Heart left ventricle (tissue), 16 donors: Measurements from ENCODE around the gene C7orf25. TPM values are rescaled to one million over a fixed set of nuclear protein-coding genes. Genes with fewer than 3 reads are reported as not detected.

Source experiments
- ATAC-seq, 4 donors: fragments of 200-7000 bp; cut with Tn5 transposase; one replicate each; pipeline ENCODE4 v1.9.1; 2020 to 2022; ENCODE audit warnings: moderate library complexity in 4 of 4, mild to moderate bottlenecking in 3 of 4, moderate number of reproducible peaks in 1 of 4
- DNase-seq, 5 donors: peaks; one replicate each; pipeline ENCODE4 v3.0.0-alpha.2; 2020
- H3K27ac ChIP-seq, 12 donors: fragments of 200-600 bp; sonication (generic) in 4 of 12; one replicate each; pipeline versions ENCODE4 v1.5.0 to v1.8.0; 2016 to 2022; ENCODE audit warnings: mild to moderate bottlenecking in 2 of 12
- H3K27me3 ChIP-seq, 9 donors: fragments of 200-600 bp; sonication (generic) in 2 of 9; one replicate each; pipeline versions ENCODE4 v1.5.1 to v1.8.0; 2016 to 2022; ENCODE audit warnings: mild to moderate bottlenecking in 3 of 9
- H3K36me3 ChIP-seq, 9 donors: fragments of 200-600 bp; sonication (generic) in 2 of 9; one replicate each; pipeline versions ENCODE4 v1.5.0 to v1.8.0; 2018 to 2022; ENCODE audit warnings: mild to moderate bottlenecking in 2 of 9
- H3K4me1 ChIP-seq, 12 donors: fragments of 200-600 bp; sonication (generic) in 4 of 12; one replicate each; pipeline versions ENCODE4 v1.5.0 to v1.8.0; 2016 to 2022; ENCODE audit warnings: mild to moderate bottlenecking in 3 of 12
- H3K4me3 ChIP-seq, 12 donors: fragments of 200-600 bp; sonication (generic) in 4 of 12; one replicate each; pipeline versions ENCODE4 v1.5.0 to v1.8.0; 2017 to 2022; ENCODE audit warnings: mild to moderate bottlenecking in 9 of 12, moderate library complexity in 4 of 12
- H3K9me3 ChIP-seq, 12 donors: fragments of 200-600 bp; sonication (generic) in 4 of 12; one replicate each; pipeline versions ENCODE4 v1.5.0 to v1.8.0; 2016 to 2022; ENCODE audit warnings: mild to moderate bottlenecking in 1 of 12
- POLR2A ChIP-seq, 2 donors: fragments of 450-650 bp; IDR thresholded peaks; one replicate each; pipeline ENCODE4 v1.6.1; 2017; ENCODE audit warnings: antibody characterized with exemption in 2 of 2, mild to moderate bottlenecking in 2 of 2, moderate library complexity in 2 of 2
- WGBS, 4 donors: extraction: QIAGEN DNeasy Blood & Tissue Kit in 2 of 4; methylation state at CpG; one replicate each; pipeline versions ENCODE4 v1.1.5 to v1.1.7; 2013 to 2018; 5-methylcytosine and 5-hydroxymethylcytosine counted together
- intact Hi-C, 10 donors: fragments of 100-400 bp; cut with DNase I; formaldehyde crosslinking; loops; one replicate each; pipeline versions ENCODE4 v1.11.1 to v1.14.2; 2022
- polyA plus RNA-seq, 2 donors: library from polyadenylated mRNA; stranded (reverse); fragments of 200-250 nt; gene quantifications; one replicate each; pipeline ENCODE4 v1.2.3, GENCODE V29; 2013
- total RNA-seq, 9 donors: library from RNA; depleted of rRNA in 2 of 9; stranded (reverse); fragments of >200 nt in 2 of 9; fragmentation: NEBNext Ultra II Directional in 3 of 9; extraction: Animal tissue kit (Norgen Biotek cat#: 25700) in 3 of 9; gene quantifications; one replicate each; pipeline versions ENCODE4 v1.1.0 to v1.2.4, GENCODE V29; 2016 to 2023
- TF ChIP-seq, protein P1 (sequence below), 12 donors: fragments of 200-600 bp; sonication (generic) in 4 of 12; IDR thresholded peaks; one replicate each; pipeline versions ENCODE4 v1.5.0 to v1.8.0; 2018 to 2022; ENCODE audit warnings: antibody characterized with exemption in 12 of 12, mild to moderate bottlenecking in 5 of 12
- donor health status: ischemic (EF 13 %, LVEDD 7.1; RV severe dilation, severe dysfunction).
- donor health status: healthy with polysubstance abuse.
- donor health status: DM: no; HTN: yes; CAD: no.
- donor health status: DM: no; HTN: no; CAD: no.
- donor health status: ischemic (EF 25% LVEDD 6.9; RV normal size, moderate dysfunction).
- donor health status: ischemic (EF 25% LVEDD 5.7; RV mildly dilated, moderate dysfunction).
- donor health status: healthy.
- donor health status: DM: yes; HTN: yes; CAD: no.
- donor health status: ischemic (EF 35%, LVEDD 5.7; RV mildly dilated, moderate dysfunction).
- donor health status: nonischemic (EF 11% LVEDD 7.7; RV severe dilation, severe dysfunction).
- donor health status: DM: yes; HTN: yes; CAD: no.
- donor health status: PGD.
- donor health status: ischemic (EF 29% LVEDD 5.4; RV normal size, mild dysfunction).
- donor health status: nonischemic (EF 23%, LVEDD 6.1; RV moderate dilation, normal function).

C7orf25 gene
- total and polyA plus RNA-seq, 11 donors = 1.8 to 9.1 (median 4.9) TPM

DNA sequence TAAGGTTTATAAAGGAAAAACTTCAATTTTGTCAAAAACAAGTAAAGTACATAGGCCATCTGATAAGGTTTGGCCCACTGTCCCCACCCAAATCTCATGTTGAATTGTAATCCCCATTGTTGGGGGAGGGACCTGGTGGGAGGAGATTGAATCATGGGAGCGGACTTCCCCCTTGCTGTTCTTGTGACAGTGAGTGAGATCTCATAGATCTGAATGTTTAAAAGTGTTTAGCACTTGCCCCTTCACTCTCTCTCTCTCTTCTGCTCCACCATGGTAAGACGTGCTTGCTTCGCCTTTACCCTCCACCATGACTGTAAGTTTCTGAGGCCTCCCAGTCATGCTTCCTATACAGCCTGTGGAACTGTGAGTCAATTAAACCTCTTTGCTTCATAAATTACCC lies 38.5 kb upstream of the C7orf25 start:
- DNase-seq (no peak), ATAC-seq (no peak)
- Histone ChIP-seq H3K9me3 (no peaks in the 10 kb centered on the region), H3K4me3 (no peak overlapping the region), H3K36me3 (no peaks in the 10 kb centered on the region), H3K27me3 (no peaks in the 10 kb centered on the region), H3K27ac (no peak overlapping the region), H3K4me1 (no peaks in the 10 kb centered on the region)
- TF ChIP-seq, protein P1, sequence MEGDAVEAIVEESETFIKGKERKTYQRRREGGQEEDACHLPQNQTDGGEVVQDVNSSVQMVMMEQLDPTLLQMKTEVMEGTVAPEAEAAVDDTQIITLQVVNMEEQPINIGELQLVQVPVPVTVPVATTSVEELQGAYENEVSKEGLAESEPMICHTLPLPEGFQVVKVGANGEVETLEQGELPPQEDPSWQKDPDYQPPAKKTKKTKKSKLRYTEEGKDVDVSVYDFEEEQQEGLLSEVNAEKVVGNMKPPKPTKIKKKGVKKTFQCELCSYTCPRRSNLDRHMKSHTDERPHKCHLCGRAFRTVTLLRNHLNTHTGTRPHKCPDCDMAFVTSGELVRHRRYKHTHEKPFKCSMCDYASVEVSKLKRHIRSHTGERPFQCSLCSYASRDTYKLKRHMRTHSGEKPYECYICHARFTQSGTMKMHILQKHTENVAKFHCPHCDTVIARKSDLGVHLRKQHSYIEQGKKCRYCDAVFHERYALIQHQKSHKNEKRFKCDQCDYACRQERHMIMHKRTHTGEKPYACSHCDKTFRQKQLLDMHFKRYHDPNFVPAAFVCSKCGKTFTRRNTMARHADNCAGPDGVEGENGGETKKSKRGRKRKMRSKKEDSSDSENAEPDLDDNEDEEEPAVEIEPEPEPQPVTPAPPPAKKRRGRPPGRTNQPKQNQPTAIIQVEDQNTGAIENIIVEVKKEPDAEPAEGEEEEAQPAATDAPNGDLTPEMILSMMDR (IDR thresholded peaks at IDR 0.05) = no peak
- no peak for TF ChIP-seq POLR2A (IDR thresholded peaks at IDR 0.05)
- intact Hi-C loops = no loop called here
- WGBS, 4 donors = 57 to 82% (median 59%) methylated on average over 3 of the region's 3 CpGs

GRCh38 chr7:42947521-42947920 lies 35.7 kb upstream of the C7orf25 start:
- ATAC-seq (no peak), DNase-seq (no peak)
- TF ChIP-seq POLR2A (IDR thresholded peaks at IDR 0.05) = no peak
- TF ChIP-seq, protein P1 (IDR thresholded peaks at IDR 0.05) = no peak
- Histone ChIP-seq H3K27me3 (no peaks in the 10 kb centered on the region), H3K9me3 (no peaks in the 10 kb centered on the region), H3K36me3 (no peaks in the 10 kb centered on the region), H3K4me3 (no peak overlapping the region), H3K4me1 (no peaks in the 10 kb centered on the region), H3K27ac (no peak overlapping the region)
- intact Hi-C loops = loop anchor here in 4 of 10 donors (10.0 kb wide), 5 partner anchors 157 to 887 kb away; partner anchors contain the start of genes COA1 (in 1 of the 4) and HECW1 (in 1 of the 4)
- 74 to 81% (median 77%) methylated on average over 2 of the region's 2 CpGs for WGBS, 4 donors

GRCh38 chr7:42946627-42946950 lies 34.7 kb upstream of the C7orf25 start:
- no peak overlapping the region for H3K4me3 ChIP-seq
- intact Hi-C loops = loop anchor here in 4 of 10 donors (10.0 kb wide), 5 partner anchors 158 to 888 kb away; partner anchors contain the start of genes COA1 (in 1 of the 4) and HECW1 (in 1 of the 4)
- no peak for ATAC-seq
- H3K27me3 ChIP-seq = no peaks in the 10 kb centered on the region
- H3K36me3 ChIP-seq = no peaks in the 10 kb centered on the region
- H3K9me3 ChIP-seq = no peaks in the 10 kb centered on the region
- no peaks in the 10 kb centered on the region for H3K4me1 ChIP-seq
- WGBS, 4 donors = 89 to 94% (median 93%) methylated on average over 2 of the region's 2 CpGs
- no peak for DNase-seq
- no peak overlapping the region for H3K27ac ChIP-seq
- TF ChIP-seq POLR2A (IDR thresholded peaks at IDR 0.05) = no peak
- TF ChIP-seq, protein P1 (IDR thresholded peaks at IDR 0.05) = no peak

DNA sequence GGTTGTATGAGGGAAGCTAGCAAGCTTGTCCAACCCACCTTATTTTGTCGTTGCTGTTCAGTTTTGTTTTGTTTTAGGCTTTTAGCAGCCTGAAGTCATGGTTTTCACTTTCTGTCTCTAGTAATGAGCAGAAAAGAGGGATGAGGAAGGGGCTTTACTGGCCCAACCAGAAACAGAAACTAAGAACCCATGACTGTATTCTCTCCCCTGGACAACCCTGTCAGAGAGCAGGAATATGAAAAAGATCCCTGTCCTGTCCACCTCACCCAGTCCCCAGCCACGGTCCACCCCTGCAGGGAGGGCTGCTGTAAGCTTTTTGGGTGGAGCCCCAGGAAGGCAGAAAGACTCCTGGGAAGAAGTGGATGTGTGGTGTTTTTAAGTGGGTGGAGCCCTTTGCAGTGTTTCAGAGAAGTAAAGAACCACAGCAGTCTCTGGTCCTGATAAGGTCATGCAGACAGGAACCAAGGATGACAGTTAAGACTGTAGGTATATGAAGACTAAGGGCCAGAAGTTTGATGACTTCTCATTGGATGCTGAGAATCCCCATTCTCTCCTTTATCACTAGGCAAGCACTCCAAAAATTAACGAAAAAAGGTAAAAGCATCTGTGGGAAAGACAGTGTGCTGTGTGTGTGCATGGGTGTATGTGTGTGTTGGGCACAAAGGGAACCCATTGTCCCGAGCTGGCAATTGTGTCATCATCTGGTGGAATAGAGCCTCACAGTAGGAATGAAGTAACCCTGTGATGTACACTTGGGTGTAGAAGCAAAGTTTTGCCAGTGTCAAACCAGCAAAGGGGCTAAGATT lies 34.2 kb upstream of the C7orf25 start:
- no peak overlapping the region for H3K27ac ChIP-seq
- TF ChIP-seq, protein P1 (IDR thresholded peaks at IDR 0.05) = no peak
- TF ChIP-seq POLR2A (IDR thresholded peaks at IDR 0.05) = no peak
- ATAC-seq (no peak), DNase-seq (no peak)
- H3K9me3 ChIP-seq = no peaks in the 10 kb centered on the region
- H3K36me3 ChIP-seq = no peaks in the 10 kb centered on the region
- WGBS, 4 donors = 31 to 60% (median 46%) methylated on average over 3 to 4 of the region's 4 CpGs
- intact Hi-C loops = loop anchor here in 4 of 10 donors (2.0 to 10.0 kb wide), 6 partner anchors 159 to 889 kb away; partner anchors contain the start of genes COA1 (in 1 of the 4) and HECW1 (in 1 of the 4)
- no peaks in the 10 kb centered on the region for H3K4me1 ChIP-seq
- peak overlapping the region in 2 of 12 donors; percentile 5 to 10 for H3K4me3 ChIP-seq
- H3K27me3 ChIP-seq = no peaks in the 10 kb centered on the region
